Activated CD8-positive, alpha-beta memory T cell treated with anti-CD3 and anti-CD28 coated beads for 36 hours (primary cell): ENCODE data around the gene SHC3. TPM values are rescaled to one million over a fixed set of nuclear protein-coding genes. Genes with fewer than 3 reads are reported as not detected.

Experiments used
- total RNA-seq, 2 experiments: library from RNA; stranded (reverse); gene quantifications; one replicate each; pipeline ENCODE4 v1.2.3, GENCODE V29; 2021

Gene SHC3
- total RNA-seq, 2 experiments from 2014 or later, result not detected

Other genes with a start within 250 kb of the SHC3 start
- under 1 TPM; 0.59 to 0.67 TPM for gene S1PR3, start 187.3 kb downstream of the SHC3 start, total RNA-seq
- 100 to 1,000 TPM; 279 to 297 TPM for gene CKS2, start 132.4 kb upstream of the SHC3 start, total RNA-seq
- gene SECISBP2, start 139.7 kb upstream of the SHC3 start, total RNA-seq, result 10 to 100 TPM; 35.0 to 36.5 TPM